HL-60 (cell line): ENCODE data around the gene TNFRSF9.

Experiments used
- DNase-seq, 2 experiments: peaks; one replicate each; pipeline ENCODE4 v3.0.0-alpha.2; 2010 to 2020; ENCODE audit warnings: low read depth in 1 of 2, low spot score in 1 of 2
- H3K27ac ChIP-seq: fragments of 250-450 bp; sonication (Bioruptor Pico); replicated peaks from 2 replicates; pipeline ENCODE4 v1.5.1; 2020; ENCODE audit warnings: mild to moderate bottlenecking, moderate library complexity
- H3K27me3 ChIP-seq: fragments of 250-450 bp; sonication (Bioruptor Pico); 2 replicates; pipeline ENCODE4 v1.5.1; 2021; ENCODE audit warnings: mild to moderate bottlenecking, moderate library complexity; ENCODE audit not compliant: insufficient read depth, poor library complexity, severe bottlenecking
- H3K4me3 ChIP-seq: replicated peaks from 2 replicates; pipeline ENCODE4 v1.5.1; 2011; ENCODE audit warnings: mild to moderate bottlenecking, control low read depth, low read length; ENCODE audit not compliant: insufficient read depth
- GABPA ChIP-seq: IDR thresholded peaks from 2 replicates; pipeline ENCODE4 v1.6.1; 2012; ENCODE audit warnings: low read depth
- POLR2AphosphoS5 ChIP-seq: IDR thresholded peaks from 2 replicates; pipeline ENCODE4 v1.6.1; 2012; ENCODE audit warnings: low read depth
- SPI1 ChIP-seq: IDR thresholded peaks from 2 replicates; pipeline ENCODE4 v1.6.1; 2012; ENCODE audit warnings: low read depth, mild to moderate bottlenecking, borderline replicate concordance
- TF ChIP-seq, protein P1 (sequence below): IDR thresholded peaks from one replicate; pipeline ENCODE4 v1.5.1; 2011; ENCODE audit warnings: low read length, control low read depth, inconsistent platforms; ENCODE audit not compliant: insufficient read depth
- TF ChIP-seq, protein P2 (sequence below): IDR thresholded peaks from 2 replicates; pipeline ENCODE4 v1.6.1; 2012; ENCODE audit warnings: low read depth; ENCODE audit not compliant: insufficient replicate concordance

Gene TNFRSF9

DNA sequence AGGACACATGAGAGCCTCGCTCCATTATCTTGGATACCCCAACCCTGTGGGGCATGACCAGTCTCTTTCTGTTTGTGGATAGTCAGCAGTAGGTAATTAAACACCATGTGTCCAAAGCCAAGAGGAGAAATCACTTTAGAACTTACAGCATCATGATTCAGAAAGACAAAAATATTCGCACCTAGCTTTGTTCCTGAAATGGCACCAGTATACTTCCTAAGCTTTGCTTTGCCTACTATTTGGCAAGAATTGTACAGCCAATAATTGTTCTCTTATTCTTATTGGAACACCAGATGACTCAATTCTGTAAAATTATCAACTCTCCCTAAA is 24.2 kb downstream of the TNFRSF9 start:
- H3K27ac ChIP-seq, result no peak overlapping the region
- no peak for DNase-seq
- no peaks in the 10 kb centered on the region for H3K27me3 ChIP-seq
- TF ChIP-seq POLR2AphosphoS5 (no peak), GABPA (no peak), SPI1 (no peak)
- TF ChIP-seq, protein P1, sequence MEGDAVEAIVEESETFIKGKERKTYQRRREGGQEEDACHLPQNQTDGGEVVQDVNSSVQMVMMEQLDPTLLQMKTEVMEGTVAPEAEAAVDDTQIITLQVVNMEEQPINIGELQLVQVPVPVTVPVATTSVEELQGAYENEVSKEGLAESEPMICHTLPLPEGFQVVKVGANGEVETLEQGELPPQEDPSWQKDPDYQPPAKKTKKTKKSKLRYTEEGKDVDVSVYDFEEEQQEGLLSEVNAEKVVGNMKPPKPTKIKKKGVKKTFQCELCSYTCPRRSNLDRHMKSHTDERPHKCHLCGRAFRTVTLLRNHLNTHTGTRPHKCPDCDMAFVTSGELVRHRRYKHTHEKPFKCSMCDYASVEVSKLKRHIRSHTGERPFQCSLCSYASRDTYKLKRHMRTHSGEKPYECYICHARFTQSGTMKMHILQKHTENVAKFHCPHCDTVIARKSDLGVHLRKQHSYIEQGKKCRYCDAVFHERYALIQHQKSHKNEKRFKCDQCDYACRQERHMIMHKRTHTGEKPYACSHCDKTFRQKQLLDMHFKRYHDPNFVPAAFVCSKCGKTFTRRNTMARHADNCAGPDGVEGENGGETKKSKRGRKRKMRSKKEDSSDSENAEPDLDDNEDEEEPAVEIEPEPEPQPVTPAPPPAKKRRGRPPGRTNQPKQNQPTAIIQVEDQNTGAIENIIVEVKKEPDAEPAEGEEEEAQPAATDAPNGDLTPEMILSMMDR, result no peak
- TF ChIP-seq, protein P2, sequence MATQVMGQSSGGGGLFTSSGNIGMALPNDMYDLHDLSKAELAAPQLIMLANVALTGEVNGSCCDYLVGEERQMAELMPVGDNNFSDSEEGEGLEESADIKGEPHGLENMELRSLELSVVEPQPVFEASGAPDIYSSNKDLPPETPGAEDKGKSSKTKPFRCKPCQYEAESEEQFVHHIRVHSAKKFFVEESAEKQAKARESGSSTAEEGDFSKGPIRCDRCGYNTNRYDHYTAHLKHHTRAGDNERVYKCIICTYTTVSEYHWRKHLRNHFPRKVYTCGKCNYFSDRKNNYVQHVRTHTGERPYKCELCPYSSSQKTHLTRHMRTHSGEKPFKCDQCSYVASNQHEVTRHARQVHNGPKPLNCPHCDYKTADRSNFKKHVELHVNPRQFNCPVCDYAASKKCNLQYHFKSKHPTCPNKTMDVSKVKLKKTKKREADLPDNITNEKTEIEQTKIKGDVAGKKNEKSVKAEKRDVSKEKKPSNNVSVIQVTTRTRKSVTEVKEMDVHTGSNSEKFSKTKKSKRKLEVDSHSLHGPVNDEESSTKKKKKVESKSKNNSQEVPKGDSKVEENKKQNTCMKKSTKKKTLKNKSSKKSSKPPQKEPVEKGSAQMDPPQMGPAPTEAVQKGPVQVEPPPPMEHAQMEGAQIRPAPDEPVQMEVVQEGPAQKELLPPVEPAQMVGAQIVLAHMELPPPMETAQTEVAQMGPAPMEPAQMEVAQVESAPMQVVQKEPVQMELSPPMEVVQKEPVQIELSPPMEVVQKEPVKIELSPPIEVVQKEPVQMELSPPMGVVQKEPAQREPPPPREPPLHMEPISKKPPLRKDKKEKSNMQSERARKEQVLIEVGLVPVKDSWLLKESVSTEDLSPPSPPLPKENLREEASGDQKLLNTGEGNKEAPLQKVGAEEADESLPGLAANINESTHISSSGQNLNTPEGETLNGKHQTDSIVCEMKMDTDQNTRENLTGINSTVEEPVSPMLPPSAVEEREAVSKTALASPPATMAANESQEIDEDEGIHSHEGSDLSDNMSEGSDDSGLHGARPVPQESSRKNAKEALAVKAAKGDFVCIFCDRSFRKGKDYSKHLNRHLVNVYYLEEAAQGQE, result no peak
- H3K4me3 ChIP-seq, result no peak overlapping the region

DNA sequence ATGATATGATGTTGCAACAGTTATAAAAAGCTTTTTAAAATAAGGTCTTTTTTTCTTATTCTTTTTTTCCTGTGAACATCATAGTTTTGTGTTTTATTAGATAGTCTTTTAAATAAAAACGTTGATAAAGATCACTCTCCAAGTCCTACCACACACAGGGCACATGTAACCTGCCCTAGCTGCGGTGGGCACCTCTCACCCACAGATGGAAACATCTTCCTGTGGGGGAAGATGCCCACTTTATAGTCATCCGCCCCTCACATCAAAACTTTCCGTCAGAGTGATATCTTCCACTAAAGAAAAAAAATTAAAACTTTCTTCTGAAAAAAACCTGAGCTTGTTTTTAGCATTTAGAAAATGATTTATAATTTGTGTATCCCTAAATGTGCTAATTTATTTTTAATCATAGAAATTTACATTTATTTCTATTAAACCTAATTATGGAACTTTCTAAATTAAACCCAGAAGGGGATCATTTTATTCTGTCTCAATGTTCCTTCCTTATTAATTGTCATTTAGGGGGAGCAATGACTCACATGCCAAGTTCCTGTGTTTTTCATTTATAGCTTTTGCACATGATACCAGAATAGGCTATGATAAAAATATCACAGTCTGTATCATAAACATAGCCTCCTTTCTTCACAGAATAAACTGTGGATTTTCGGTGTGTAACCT is 24.7 kb downstream of the TNFRSF9 start:
- DNase-seq, result no peak
- TF ChIP-seq, protein P1, result no peak
- TF ChIP-seq GABPA, result no peak
- no peak for TF ChIP-seq SPI1
- TF ChIP-seq, protein P2, result no peak
- no peak for TF ChIP-seq POLR2AphosphoS5
- no peak overlapping the region for H3K27ac ChIP-seq
- H3K4me3 ChIP-seq, result no peak overlapping the region
- no peaks in the 10 kb centered on the region for H3K27me3 ChIP-seq

- Histone ChIP-seq H3K27me3 (no peaks in the 10 kb centered on the region), H3K27ac (no peak overlapping the region), H3K4me3 (no peak overlapping the region)
- TF ChIP-seq, protein P2, result no peak
- TF ChIP-seq, protein P1, result no peak
- TF ChIP-seq GABPA (no peak), SPI1 (peak; percentile 44; the same call in 1 of the 2 replicates)
- peak in 1 of 2 experiments; percentile 13 for DNase-seq
Measured at GRCh38 chr1:7912743-7913557, 27.7 kb downstream of the TNFRSF9 start.
